Memory B cell (primary cell): ENCODE data around the gene SLIT3.

Source experiments
- ATAC-seq: fragments of 150-1000 bp; cut with Tn5 transposase; 2 replicates; pipeline ENCODE4 v1.10.0; 2021; ENCODE audit warnings: low read depth, mild to moderate bottlenecking, moderate library complexity
- DNase-seq, 2 donors: peaks; one replicate each; pipeline ENCODE4 v3.0.0; 2022; ENCODE audit warnings: low spot score in 2 of 2
- H3K27ac Mint-ChIP-seq: one replicate; pipeline ENCODE4 v1.8.0; 2022; ENCODE audit warnings: mild to moderate bottlenecking, moderate library complexity, mixed read lengths
- H3K27me3 Mint-ChIP-seq: one replicate; pipeline ENCODE4 v1.8.0; 2022; ENCODE audit warnings: mixed read lengths
- H3K36me3 Mint-ChIP-seq: one replicate; pipeline ENCODE4 v1.8.0; 2022; ENCODE audit warnings: mild to moderate bottlenecking, mixed read lengths
- H3K4me1 Mint-ChIP-seq: one replicate; pipeline ENCODE4 v1.8.0; 2022; ENCODE audit warnings: mixed read lengths
- H3K4me3 Mint-ChIP-seq: one replicate; pipeline ENCODE4 v1.8.0; 2022; ENCODE audit warnings: mild to moderate bottlenecking, moderate library complexity, mixed read lengths
- H3K9me3 Mint-ChIP-seq: one replicate; pipeline ENCODE4 v1.8.0; 2022; ENCODE audit warnings: mixed read lengths

The SLIT3 gene

GRCh38 chr5:168897387-168898122 is 403.4 kb downstream of the SLIT3 start:
- no peaks in the 10 kb centered on the region for H3K36me3 Mint-ChIP-seq
- H3K4me1 Mint-ChIP-seq: no peaks in the 10 kb centered on the region
- H3K4me3 Mint-ChIP-seq: no peak overlapping the region
- peaks cover 20% of the 10 kb centered on the region for H3K27me3 Mint-ChIP-seq
- no peak overlapping the region for H3K27ac Mint-ChIP-seq
- DNase-seq: no peak
- H3K9me3 Mint-ChIP-seq: peaks cover 2% of the 10 kb centered on the region
- no peak for ATAC-seq

GRCh38 chr5:168895295-168896071 is 405.5 kb downstream of the SLIT3 start:
- Mint-ChIP-seq H3K27me3 (peaks cover 18% of the 10 kb centered on the region), H3K4me3 (no peak overlapping the region), H3K36me3 (no peaks in the 10 kb centered on the region), H3K9me3 (no peaks in the 10 kb centered on the region), H3K4me1 (no peaks in the 10 kb centered on the region), H3K27ac (no peak overlapping the region)
- ATAC-seq: no peak
- DNase-seq: no peak

- ATAC-seq (no peak), DNase-seq (no peak)
- Mint-ChIP-seq H3K9me3 (no peaks in the 10 kb centered on the region), H3K36me3 (no peaks in the 10 kb centered on the region), H3K27me3 (peaks cover 18% of the 10 kb centered on the region), H3K4me1 (no peaks in the 10 kb centered on the region), H3K4me3 (no peak overlapping the region), H3K27ac (no peak overlapping the region)
Observed at GRCh38 chr5:168893283-168893682, 407.7 kb downstream of the SLIT3 start.

- Mint-ChIP-seq H3K4me3 (no peak overlapping the region), H3K27me3 (peaks cover 18% of the 10 kb centered on the region), H3K9me3 (no peaks in the 10 kb centered on the region), H3K36me3 (no peaks in the 10 kb centered on the region), H3K4me1 (no peaks in the 10 kb centered on the region), H3K27ac (no peak overlapping the region)
- DNase-seq (no peak), ATAC-seq (no peak)
Observed at GRCh38 chr5:168892618-168893186, 408.2 kb downstream of the SLIT3 start.

GRCh38 chr5:168890816-168891812 is 409.8 kb downstream of the SLIT3 start:
- no peak for ATAC-seq
- Mint-ChIP-seq H3K4me1 (no peaks in the 10 kb centered on the region), H3K9me3 (no peaks in the 10 kb centered on the region), H3K27ac (no peak overlapping the region), H3K4me3 (no peak overlapping the region), H3K27me3 (peaks cover 11% of the 10 kb centered on the region), H3K36me3 (no peaks in the 10 kb centered on the region)
- DNase-seq: no peak

GRCh38 chr5:168889039-168889438 is 411.9 kb downstream of the SLIT3 start:
- Mint-ChIP-seq H3K36me3 (no peaks in the 10 kb centered on the region), H3K9me3 (no peaks in the 10 kb centered on the region), H3K27ac (no peak overlapping the region), H3K27me3 (peaks cover 3% of the 10 kb centered on the region), H3K4me3 (no peak overlapping the region), H3K4me1 (no peaks in the 10 kb centered on the region)
- ATAC-seq (no peak), DNase-seq (no peak)

GRCh38 chr5:168887931-168888330 is 413.0 kb downstream of the SLIT3 start:
- Mint-ChIP-seq H3K36me3 (no peaks in the 10 kb centered on the region), H3K4me1 (no peaks in the 10 kb centered on the region)
- no peak for ATAC-seq

GRCh38 chr5:168886157-168886556 is 414.8 kb downstream of the SLIT3 start:
- no peak overlapping the region for H3K4me3 Mint-ChIP-seq
- no peaks in the 10 kb centered on the region for H3K4me1 Mint-ChIP-seq
- no peaks in the 10 kb centered on the region for H3K36me3 Mint-ChIP-seq
- no peaks in the 10 kb centered on the region for H3K9me3 Mint-ChIP-seq
- no peak for ATAC-seq
- no peak for DNase-seq
- H3K27me3 Mint-ChIP-seq: peaks cover 3% of the 10 kb centered on the region
- H3K27ac Mint-ChIP-seq: no peak overlapping the region

More at GRCh38 chr5:168887931-168888330, 413.0 kb downstream of the SLIT3 start:
- H3K9me3 Mint-ChIP-seq: no peaks in the 10 kb centered on the region
- H3K4me3 Mint-ChIP-seq: no peak overlapping the region
- H3K27ac Mint-ChIP-seq: no peak overlapping the region
- DNase-seq: no peak
- H3K27me3 Mint-ChIP-seq: peaks cover 6% of the 10 kb centered on the region

- DNase-seq: no peak
- Mint-ChIP-seq H3K4me1 (no peaks in the 10 kb centered on the region), H3K4me3 (no peak overlapping the region)
Observed at GRCh38 chr5:168885324-168886120, 415.4 kb downstream of the SLIT3 start.

GRCh38 chr5:168883991-168884390 is 416.9 kb downstream of the SLIT3 start:
- H3K4me1 Mint-ChIP-seq: peaks cover 9% of the 10 kb centered on the region
- H3K27ac Mint-ChIP-seq: no peak overlapping the region
- ATAC-seq: no peak
- DNase-seq: no peak
- no peaks in the 10 kb centered on the region for H3K9me3 Mint-ChIP-seq
- peaks cover 3% of the 10 kb centered on the region for H3K27me3 Mint-ChIP-seq
- H3K4me3 Mint-ChIP-seq: no peak overlapping the region
- H3K36me3 Mint-ChIP-seq: no peaks in the 10 kb centered on the region

More at GRCh38 chr5:168885324-168886120, 415.4 kb downstream of the SLIT3 start:
- Mint-ChIP-seq H3K36me3 (no peaks in the 10 kb centered on the region), H3K27me3 (peaks cover 3% of the 10 kb centered on the region), H3K9me3 (no peaks in the 10 kb centered on the region), H3K27ac (no peak overlapping the region)
- no peak for ATAC-seq

- ATAC-seq (no peak), DNase-seq (no peak)
- Mint-ChIP-seq H3K9me3 (no peaks in the 10 kb centered on the region), H3K27me3 (peaks cover 3% of the 10 kb centered on the region), H3K4me1 (peaks cover 9% of the 10 kb centered on the region), H3K4me3 (no peak overlapping the region), H3K27ac (no peak overlapping the region), H3K36me3 (no peaks in the 10 kb centered on the region)
Observed at GRCh38 chr5:168883281-168883741, 417.6 kb downstream of the SLIT3 start.

- Mint-ChIP-seq H3K27ac (no peak overlapping the region), H3K9me3 (no peaks in the 10 kb centered on the region), H3K4me3 (no peak overlapping the region), H3K4me1 (peaks cover 12% of the 10 kb centered on the region), H3K27me3 (peaks cover 6% of the 10 kb centered on the region), H3K36me3 (no peaks in the 10 kb centered on the region)
- no peak for ATAC-seq
- no peak for DNase-seq
Observed at GRCh38 chr5:168882283-168882682, 418.7 kb downstream of the SLIT3 start.
